Activated CD8-positive, alpha-beta memory T cell treated with anti-CD3 and anti-CD28 coated beads, Interleukin-2, amount 50 U/mL, for 1 hour (primary cell): ENCODE measurements around the gene HNRNPA2B1.
"Not testable (repeated sequence)": the region's sequence is repeated elsewhere in the genome, so short reads cannot be mapped to it uniquely, and the experiment has no call there.

ENCODE experiments used
- DNase-seq: peaks from one replicate; pipeline ENCODE4 v3.0.0-alpha.2; 2020; ENCODE audit errors: extremely low read depth

The HNRNPA2B1 gene

DNA sequence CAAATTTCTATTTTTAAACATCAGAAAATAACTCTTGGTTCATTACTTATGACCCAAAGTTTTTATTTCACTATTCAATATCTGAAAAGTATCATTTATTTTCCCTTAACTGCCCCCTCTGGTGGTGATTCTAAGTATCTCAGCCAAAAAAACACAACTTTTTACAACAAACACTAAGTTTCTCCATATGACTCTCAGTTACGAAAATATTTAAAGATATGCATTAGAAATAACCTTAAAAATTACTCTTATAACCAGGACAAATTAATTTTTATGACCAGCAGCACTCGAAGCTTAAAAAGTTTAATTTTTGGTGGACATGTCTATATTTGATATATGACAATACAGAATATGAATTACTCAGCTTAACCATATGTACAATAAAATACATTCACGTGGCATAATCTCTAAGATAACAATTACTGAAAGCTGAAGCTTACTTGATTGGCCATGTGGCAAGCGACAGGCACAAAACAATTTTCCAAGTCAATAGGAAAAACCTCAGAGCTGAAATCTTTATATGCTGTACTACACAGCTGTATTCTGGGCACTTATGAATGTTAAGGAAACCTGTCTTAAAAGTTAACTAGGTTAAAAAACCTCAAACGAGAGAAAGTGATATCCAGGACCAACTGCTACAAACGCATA lies 2.3 kb downstream of the HNRNPA2B1 start:
- DNase-seq, result no peak

DNA sequence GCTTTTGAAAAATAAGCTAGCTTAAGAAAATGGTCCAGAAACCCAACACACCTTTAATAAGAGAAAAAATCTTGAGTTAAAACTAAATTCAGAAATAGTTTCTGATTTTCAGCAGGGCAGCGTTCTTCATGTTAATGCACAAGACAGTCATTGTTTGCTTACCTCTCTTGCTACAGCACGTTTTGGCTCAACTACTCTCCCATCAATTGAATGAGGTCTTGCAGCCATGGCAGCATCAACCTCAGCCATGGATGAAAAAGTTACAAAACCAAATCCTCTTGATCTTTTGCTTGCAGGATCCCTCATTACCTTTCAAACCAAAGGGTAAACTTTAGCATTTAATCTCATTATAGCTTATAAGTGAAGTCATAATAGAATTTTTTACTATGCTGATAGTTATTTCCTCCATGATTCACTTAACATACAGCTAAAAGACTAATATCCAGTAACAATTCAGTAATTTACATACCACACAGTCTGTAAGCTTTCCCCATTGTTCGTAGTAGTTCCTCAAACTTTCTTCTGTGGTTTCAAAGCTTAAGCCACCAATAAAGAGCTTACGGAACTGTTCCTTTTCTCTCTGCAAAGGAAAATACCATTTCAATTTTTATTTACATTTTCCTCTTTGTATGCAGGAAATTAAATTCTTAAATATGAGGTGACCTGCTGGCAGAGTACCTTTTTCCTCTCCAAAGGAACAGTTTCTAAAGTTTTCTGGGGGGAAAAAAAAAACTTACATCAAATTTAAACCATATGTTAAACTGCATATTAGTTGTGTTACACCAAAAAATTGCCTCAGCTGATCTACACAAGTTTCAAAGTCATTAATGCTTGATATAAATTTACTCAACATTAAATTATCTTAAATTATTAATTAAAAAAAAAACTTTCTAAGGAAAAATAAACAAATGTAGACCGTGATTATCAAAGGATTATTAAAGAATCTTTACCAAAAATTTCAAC lies 3.1 kb downstream of the HNRNPA2B1 start:
- DNase-seq, result no peak

DNA sequence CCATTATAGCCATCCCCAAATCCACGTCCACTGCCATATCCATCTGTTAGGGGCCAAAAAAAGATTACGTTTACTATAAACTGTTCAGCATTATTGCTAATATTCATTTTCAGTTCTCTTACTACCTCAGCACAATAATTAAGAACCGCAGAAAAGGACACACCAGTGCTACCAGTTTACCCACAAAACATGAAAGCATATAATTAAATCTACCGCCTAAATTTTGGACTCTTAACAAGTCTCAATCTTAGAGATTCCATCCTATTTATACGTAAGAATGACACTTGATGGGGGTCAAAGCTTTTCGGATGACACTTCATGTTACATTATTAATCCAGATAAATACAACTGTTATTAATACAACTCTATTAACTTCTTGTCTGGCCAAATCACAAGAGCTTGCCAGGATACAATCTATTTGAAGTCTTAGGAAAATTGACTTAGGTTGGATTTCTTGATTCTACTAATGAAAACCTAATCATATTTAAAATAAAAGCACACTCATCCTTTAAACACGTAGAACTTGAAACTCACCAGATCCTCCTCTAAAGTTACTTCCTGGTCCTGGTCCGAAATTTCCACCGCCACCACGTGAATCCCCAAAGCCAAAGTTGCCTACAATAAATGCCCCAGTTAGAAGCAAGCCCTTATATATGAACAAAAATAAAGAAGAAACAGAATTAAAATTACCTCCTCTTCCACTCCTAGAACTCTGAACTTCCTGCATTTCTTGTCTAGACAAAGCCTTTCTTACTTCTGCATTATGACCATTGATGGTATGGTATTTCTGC lies 4.5 kb downstream of the HNRNPA2B1 start:
- no peak for DNase-seq

DNA sequence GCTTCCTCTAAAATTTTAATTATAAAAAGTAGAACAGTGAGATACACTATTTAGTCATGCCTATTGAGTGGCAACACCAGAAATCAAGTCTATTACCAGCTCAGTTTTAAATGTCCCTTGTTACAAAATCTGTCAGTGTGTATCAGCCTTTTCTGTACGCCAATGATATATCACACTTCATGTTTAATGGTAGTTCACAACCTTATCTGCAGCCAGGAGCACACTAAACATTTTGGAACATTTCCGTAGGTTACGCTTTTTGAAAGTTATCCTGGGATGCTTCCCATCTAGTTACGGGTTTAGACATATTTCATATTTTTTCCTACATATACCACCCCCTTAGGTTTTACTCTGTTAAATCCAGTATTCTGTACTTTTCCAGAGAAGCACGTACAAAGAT lies 5.4 kb downstream of the HNRNPA2B1 start:
- DNase-seq, result no peak

DNA sequence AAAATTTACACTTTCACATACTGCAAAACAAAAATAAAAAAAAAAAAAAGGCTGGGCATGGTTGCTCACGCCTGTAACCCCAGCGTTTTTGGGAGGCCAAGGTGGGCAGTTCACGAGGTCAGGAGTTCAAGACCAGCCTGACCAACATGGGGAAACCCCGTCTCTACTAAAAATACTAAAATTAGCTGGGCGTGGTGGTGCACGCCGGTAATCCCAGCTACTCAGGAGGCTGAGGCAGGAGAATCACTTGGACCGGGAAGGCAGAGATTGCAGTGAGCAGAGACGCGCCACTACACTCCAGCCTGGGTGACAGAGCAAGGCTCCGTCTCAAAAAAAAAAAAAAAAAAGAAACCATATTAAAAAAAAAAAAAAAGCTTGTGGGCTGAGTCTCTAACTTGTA lies 5.8 kb downstream of the HNRNPA2B1 start:
- not testable (repeated sequence) for DNase-seq

DNA sequence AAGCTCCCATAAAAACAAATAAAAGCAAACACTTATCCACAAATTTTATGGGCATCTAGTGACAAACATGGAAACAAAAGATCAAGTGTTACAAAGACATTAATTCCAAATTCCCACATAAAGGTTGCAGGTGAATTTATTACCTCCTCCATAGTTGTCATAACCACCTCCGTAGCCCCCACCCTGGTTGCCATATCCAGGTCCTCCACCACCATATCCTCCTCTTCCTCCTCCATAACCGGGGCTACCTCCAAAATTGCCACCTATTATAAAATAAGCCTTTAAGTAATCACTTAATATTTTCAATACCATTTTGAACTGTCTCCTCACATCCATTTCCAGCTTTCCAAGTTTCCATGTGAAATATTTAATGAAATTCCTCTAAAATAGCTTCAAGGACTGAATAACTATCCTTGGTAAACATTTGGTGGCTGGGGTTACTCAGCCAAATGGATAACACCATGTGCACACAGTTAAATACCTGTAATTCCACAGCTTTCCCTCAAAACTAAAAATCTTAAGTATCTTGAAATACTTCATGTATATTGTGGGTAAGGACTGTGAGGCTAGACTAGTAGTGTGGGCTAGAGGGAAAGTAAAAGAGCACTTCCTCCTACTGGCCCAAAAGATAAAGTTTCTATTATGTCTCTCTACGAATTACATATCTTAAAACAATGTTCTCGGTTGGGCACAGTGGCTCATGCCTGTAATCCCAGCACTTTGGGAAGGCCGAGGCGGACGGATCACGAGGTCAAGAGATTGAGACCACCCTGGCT lies 6.9 kb downstream of the HNRNPA2B1 start:
- DNase-seq, result no peak

DNA sequence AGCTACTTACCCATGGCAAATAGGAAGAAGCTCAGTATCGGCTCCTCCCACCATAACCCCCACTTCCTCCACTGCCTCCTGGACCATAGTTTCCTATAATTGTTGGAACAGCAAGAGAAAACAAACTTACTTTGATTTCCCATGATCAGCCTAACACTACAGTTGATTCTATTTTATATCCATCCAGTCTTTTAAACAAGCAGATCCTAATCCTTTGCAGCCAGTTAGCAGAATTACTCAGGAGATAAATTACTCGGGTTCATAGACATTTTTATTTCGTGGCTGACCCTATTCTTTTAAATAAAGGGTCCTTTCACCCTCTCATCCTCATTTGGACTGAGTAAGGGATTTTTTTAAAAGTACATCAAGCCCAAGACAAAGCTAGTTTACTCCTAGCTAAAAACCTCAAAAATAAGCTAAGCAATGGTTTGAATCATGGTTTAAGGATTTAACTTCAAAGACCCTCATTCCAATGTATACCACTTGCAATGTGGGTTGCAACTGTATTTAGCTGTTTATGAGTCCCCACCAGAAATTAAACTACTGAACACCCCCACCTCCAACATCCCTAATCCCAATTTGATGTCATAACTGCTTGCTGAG lies 8.0 kb downstream of the HNRNPA2B1 start:
- DNase-seq, result no peak

DNA sequence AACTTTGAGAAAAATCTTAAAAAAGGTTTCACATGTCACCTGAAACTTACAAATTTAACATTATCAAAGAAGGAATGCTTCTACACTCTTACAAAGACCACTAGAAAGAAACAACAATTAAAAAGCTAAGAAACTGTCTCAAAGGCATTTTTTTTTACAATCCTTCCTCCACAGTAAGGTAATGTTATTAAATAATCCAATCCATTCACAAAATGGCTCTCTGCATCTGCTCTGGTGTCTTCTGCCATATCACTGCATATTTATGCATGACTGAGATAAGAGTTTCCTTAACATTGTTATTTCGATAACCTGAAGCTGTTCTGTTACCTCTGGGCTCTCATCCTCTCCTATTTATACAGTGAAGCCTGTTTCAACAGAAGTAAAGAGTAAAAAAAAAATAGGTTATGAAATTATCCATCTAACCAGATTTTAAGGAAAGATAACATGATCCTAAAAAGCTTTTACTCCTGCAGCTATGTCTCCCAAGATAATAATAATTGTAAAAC lies 8.5 kb downstream of the HNRNPA2B1 start:
- DNase-seq, result no peak

DNA sequence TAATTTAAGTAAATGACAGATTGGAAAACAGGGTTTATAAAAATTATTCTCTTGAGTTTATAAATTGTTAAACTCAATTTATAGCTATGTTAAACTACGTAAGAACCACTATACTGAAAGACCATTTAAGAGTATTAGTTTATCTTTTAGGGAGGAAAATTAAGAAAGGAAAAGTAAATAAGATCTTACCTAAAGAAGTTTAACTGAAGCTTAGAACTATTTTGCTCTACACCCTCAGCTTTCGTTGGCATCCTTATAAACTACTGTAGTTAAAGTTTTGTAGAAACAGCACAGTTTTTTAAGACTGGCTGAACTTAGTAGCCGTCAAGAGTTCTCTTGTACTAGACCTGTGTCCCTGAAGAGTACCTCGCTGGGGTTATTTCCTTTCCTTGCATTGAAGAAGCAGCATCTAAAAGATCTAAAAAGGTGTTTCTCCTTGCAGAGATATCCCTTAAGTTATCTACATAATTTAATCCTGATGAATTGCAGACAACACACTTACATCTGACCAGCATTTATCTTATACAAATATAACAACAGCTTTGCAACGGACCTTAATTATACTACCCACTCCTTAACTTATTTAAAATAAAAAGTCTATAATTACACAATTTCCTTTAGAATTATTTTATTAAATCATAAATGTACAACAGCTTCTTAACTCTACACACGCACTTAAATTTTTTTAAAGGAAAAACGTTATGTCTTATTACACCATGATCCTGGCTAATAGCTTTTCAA lies 9.1 kb downstream of the HNRNPA2B1 start:
- DNase-seq, result no peak

DNA sequence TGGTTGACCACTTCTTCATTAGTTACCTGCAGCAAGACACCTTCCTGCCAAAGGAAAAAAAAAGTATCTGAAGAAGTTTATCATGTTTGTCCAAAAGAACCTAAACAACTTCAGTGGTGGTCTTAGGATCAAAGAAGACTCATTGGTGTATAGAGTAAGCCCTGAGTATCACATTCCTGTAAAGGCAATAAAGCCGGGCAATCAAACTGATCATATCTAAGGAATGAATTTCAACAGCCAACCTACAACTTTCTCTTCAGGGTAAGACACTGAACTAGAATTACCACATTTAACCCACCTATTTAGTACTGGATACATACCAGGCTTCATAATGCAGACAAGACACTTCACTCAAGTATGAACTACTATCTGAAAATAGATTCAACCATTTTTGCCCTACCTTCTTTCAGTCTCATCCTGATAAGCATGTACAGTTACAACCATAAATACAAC lies 10.1 kb downstream of the HNRNPA2B1 start:
- DNase-seq, result no peak

DNA sequence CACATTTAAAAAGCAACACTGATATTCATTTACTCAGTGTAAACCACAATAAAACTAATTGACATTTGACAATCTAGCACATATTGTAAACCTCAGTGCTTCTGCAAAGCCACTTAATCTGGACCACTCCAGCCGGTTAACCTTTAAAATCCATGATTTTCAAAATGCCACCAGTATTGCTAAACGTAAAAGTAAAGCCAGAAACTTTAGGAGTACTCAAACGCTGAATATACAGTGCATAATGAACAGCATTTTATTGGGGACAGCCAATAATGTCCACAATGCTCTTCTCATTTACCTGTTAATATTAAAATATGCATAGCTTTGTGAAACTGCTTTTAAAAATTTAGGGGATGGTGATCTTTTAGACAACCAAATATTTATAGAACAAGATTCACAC lies 10.8 kb downstream of the HNRNPA2B1 start:
- no peak for DNase-seq

DNA sequence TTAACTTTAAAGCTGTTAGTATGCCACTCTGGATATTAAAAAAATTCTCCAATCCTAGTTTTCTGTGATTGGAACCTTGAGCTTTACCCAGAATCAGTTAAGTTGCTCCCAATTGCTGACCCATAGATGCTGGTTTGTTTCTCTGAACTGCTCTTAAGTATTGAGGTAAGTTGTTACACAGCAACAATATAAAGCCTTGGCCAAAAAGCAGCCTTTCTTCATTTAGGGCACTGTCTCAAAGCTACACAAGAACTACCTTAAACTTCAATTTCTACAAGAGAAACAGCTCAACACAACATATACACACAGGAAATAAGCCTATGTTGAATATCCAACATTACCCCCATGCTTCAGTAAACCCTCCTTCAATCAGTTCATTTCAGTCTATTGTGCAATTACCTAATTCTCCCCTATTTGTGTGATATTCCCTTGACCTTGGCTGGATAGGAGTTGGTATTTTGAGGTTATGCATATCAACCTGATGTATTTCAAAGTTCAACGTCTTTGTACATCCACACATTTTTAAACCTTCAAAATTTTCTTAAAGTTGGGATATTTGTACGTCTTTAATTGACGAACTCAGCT lies 11.5 kb downstream of the HNRNPA2B1 start:
- no peak for DNase-seq

DNA sequence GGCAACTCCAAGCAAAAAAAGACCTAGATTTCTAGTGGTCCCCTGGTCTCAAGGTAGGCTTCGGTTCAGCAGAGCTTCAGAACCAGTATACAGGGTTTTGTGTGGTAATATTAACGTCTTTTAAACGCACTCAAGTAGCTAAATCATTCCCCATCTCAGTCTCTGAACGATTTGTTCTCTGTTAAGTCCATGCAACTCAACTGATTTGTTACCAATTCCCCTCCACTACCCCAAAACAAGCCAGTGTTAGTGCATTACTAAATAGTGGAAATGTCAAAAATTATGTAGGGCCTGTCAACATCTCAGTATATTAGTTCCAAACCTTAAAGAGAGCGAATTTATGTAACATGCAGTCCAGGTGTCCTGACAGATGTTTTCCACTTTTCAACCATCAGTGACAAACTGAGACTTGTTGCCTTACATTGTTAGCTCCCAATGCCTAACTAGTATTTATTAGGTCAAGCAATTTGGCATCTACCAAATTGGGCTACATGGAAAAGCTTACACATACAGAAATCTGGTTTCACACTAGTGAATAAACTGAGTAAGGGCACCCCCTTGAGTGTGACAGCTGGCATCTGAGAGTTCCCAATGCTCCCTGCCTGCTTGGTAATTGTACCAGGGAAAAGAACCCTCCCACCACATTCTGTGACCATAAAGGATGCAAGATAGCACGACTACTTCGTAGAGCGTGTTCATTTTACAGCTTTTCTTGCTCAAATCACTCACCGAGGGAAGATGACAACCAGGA lies 12.2 kb downstream of the HNRNPA2B1 start:
- no peak for DNase-seq

DNA sequence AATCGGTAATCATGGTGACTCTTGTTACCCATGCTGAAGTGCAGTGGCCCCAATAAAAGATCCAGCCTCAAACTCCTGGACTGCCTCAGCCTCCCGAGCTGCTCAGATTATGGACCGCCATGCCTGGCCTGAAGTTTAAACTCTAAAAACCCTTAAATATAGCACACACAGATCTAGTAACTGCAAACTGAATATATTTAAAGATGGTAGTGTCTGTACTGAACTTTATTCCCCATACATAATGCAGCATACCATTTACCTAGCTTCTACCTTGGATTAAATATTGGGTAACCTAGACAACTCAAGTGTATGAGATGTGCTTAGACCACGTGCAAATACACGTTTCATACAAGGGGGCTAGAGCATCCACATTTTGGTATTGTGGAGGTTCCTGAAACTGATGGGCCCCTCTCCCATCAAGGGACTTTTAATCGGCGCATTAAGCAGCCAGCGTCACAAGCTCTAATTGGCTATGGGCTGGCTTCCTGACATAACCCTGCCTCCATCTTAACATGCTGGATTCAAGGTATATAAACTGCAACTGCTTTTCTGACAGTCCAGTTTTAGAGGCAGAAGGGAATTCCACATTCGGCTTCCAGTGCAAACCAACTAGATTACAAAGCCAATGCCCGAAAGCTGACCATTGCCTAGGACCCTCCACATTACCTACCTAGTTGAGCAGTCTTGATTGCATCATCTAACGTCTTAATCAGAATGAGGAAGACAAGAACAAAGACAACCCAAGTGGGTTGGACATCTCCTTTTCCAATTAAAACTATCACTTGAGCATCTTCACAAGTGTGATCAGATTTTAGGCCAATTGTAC lies 13.0 kb downstream of the HNRNPA2B1 start:
- no peak for DNase-seq

DNA sequence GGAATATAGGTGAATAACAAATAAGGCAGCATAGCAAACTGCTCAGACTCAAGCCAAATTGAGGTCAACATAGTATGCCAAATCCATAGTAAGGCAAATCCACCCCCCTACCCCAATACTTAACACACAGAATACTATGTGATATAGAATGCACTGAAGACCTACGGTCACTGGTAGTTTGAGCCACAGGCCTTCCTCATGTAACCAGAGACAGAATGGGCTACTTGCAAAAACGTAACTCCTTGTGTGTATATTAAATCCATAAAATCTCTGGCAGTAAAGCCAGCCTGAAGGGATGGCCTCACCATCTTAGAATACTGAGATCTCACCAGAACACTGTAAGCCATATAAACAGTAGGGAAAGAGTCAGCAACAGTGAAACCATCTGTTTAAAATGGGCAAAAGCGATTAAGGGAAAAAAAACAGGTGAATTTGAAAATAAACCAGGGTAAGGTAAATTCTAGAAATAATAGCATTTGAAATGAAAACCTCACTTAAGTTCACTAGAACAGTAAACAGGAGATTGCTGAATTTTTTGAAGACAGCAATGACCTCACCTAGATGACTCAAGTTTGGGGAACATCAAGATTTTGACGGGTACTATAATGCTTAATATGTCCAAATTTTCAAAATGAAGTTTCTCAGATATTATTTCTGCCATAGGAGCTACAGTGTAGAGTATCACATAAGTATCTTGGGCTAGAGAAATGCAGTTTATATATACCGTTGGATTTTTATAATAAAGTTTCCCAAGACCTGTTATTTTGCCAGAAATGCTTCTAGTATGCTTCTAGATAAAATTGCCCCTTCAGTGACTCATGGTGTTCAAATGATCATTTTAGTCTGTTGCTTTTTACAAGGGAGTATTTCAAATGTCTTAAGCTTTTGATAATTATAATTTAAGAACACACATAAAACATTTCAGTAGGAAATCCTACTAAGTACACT lies 13.9 kb downstream of the HNRNPA2B1 start:
- no peak for DNase-seq

DNA sequence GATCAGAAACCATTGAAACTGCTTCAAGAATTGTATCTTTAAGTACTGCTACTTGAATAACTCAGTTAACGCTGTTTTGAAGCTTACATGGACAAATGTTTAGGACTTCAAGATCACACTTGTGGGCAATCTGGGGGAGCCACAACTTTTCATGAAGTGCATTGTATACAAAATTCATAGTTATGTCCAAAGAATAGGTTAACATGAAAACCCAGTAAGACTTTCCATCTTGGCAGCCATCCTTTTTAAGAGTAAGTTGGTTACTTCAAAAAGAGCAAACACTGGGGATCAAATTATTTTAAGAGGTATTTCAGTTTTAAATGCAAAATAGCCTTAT lies 14.7 kb downstream of the HNRNPA2B1 start:
- no peak for DNase-seq
